ENCODE results near the gene STRIP1. TPM values are rescaled to one million over a fixed set of nuclear protein-coding genes. Genes with fewer than 3 reads are reported as not detected.

STRIP1 gene
- total RNA-seq, 4 donors from 2014 or later, result 17.1 to 102 (median 42.0) TPM

DNA sequence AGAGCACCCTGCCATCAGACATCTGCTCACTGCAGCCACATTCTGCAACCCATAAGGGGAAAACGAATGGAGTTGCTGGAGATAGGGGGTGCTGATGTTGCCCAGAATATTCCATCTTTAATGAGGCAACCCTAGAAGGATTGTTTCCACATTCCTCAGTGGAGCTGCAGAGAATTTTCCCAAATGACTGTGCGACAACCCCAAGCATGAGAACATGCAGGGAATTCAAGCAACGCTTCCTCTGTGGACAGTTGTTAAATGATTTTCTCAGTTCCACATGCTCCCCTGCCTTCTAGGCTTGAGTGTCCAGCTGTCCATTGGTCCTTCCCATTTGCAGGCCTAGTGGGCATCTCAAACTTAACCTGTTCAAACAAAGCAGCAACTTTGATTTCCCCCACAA, 57.4 kb downstream of the STRIP1 start:
- Histone ChIP-seq H3K27ac (no peak overlapping the region), H3K4me1 (no peaks in the 10 kb centered on the region), H3K4me3 (no peak overlapping the region), H3K27me3 (no peaks in the 10 kb centered on the region), H3K36me3 (no peaks in the 10 kb centered on the region), H3K9me3 (no peaks in the 10 kb centered on the region)
- intact Hi-C loops (cut with DNase I; ENCODE audit: low total_unique reads), result no loop called here
- DNase-seq, result no peak
- TF ChIP-seq POLR2A (IDR thresholded peaks at IDR 0.05), result no peak
- no peak for TF ChIP-seq CTCF (IDR thresholded peaks at IDR 0.05)

DNA sequence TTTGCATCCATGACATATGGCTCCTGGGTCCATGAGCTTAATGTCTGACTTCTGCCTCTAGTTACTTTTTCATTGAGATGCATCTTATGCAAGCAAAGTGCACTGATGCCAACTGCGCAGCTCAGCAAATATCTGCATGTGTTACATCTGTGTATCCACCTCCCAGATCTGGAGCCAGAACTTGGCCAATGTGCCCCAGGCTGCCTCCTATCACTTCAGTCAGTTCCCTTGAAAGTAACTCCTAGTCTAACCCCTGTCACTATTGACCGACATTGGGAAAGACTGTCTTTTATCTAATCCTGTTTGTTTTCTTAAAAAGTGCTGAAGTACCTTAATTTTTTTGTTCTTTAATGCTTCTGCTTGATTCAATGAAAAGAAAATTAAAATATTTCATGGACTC, 58.6 kb downstream of the STRIP1 start:
- TF ChIP-seq CTCF (IDR thresholded peaks at IDR 0.05) (no peak), POLR2A (IDR thresholded peaks at IDR 0.05) (no peak)
- DNase-seq, result no peak
- H3K36me3 ChIP-seq, result no peaks in the 10 kb centered on the region
- intact Hi-C loops (cut with DNase I; ENCODE audit: low total_unique reads), result no loop called here
- H3K4me3 ChIP-seq, result no peak overlapping the region
- no peaks in the 10 kb centered on the region for H3K27me3 ChIP-seq
- H3K27ac ChIP-seq, result no peak overlapping the region
- no peaks in the 10 kb centered on the region for H3K9me3 ChIP-seq
- no peaks in the 10 kb centered on the region for H3K4me1 ChIP-seq

DNA sequence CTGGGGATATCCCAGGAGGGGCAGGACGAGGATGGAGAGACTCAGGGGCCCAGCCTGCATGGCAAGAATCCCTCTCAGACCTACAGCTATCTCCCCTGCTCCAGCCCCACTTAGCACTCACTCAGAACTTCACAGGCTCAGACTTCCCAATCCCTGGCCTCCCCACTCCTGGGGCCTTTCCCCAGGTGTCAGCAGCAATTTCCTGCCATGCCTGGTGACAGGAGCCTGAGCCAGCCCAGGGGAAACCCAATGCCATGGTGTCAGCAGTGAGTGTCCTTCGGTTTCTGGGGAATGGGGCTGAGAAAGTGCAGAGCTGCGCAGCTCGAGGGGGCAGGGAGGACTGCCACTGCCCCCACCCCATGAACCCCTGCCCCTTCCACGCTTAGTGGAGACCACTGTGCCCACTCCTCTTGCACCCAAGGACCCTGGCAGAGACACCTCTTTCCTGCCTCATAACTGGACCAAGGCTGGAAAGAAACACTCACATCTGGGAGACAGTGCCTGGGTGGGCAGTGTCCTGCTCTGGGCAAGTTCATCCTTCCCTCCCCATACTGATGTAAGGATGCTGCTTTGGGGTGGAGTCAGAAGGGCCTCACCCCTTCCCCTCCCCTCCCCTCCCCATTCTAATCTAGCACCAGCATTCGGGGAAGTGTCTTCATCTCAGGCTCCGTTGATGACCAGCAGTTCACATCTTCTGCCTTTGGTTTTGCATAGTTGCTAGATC, 60.7 kb downstream of the STRIP1 start:
- no peaks in the 10 kb centered on the region for H3K4me1 ChIP-seq
- no peak overlapping the region for H3K4me3 ChIP-seq
- intact Hi-C loops (cut with DNase I; ENCODE audit: low total_unique reads), result no loop called here
- no peak for DNase-seq
- H3K27ac ChIP-seq, result no peak overlapping the region
- no peaks in the 10 kb centered on the region for H3K27me3 ChIP-seq
- no peaks in the 10 kb centered on the region for H3K36me3 ChIP-seq
- no peaks in the 10 kb centered on the region for H3K9me3 ChIP-seq
- TF ChIP-seq CTCF (IDR thresholded peaks at IDR 0.05) (no peak), POLR2A (IDR thresholded peaks at IDR 0.05) (no peak)

DNA sequence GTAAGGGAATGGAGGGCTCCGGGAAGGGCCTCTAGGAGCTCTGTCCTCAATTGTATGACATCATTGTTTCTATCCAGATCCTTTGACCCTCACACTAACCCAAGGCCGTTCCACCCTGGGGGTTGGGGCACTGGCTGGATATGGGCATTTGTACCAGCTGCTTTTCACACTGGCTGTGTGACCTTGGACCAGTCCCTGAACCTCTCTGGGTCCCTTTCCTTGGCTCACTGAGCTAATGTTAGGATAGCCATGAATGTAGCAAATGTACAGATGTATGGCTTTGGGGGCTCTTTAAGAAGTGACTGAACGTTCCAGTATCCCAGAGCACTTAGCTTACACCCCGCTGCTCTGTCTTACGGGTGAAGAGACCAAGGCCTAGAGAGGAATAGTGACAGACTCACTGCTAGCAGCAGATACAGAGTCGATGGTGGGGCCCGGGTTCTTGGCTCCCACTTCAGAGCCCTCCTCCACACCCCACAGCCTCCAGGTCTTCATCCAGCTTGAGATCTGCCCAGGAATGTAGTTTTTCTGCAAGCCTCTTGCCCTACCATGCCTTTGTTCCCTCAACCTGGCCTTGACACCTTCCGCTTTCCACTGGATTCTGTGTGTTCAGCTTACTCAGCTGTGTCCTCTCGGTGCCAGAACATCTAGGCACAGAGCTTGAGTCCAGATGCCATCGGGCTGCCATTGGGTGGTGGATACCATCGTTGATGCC, 63.2 kb downstream of the STRIP1 start:
- intact Hi-C loops (cut with DNase I; ENCODE audit: low total_unique reads), result no loop called here

DNA sequence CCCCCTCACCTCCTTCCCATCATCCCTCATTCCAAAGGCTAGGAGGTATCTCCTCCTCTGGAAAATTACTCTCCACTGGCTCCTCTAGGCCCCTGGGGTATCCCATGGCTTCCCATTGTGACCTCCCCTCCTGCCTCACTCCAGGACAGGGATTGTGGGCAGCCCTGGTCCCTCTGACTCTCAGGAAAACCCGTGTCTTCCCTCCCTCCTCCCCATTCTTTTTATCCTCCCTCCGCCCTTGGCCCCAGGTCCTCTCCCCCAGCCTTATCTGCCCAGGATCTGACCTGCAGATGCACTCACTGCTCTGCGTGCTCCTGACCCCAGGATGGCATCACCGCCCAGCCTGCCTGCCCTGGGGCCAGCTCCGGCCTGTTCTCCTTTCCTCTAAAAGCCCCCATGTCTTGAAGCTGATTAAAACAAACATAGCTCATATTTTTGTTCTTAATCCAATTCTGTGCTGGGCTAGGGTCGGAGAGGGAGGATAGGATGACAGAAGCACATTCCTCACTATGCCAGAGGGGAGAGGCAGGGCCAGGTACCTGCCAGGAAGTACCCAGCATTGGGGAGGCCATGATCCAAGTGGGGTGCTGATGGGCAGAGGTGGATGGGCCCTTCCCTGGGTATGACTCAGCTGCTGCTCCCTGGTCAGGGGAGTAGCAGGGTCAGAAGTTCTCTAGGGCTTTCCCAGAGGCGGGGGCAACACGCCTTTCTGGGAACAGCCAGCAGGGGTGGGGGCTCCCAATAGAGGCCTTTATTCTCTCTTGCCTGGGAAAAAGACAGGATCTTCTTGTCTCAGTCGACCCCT, 64.0 kb downstream of the STRIP1 start:
- TF ChIP-seq CTCF (IDR thresholded peaks at IDR 0.05), result no peak
- intact Hi-C loops (cut with DNase I; ENCODE audit: low total_unique reads), result no loop called here
- H3K9me3 ChIP-seq, result no peaks in the 10 kb centered on the region
- H3K4me3 ChIP-seq, result no peak overlapping the region
- H3K4me1 ChIP-seq, result no peaks in the 10 kb centered on the region
- no peak overlapping the region for H3K27ac ChIP-seq
- H3K27me3 ChIP-seq, result no peaks in the 10 kb centered on the region
- no peaks in the 10 kb centered on the region for H3K36me3 ChIP-seq
- DNase-seq, result no peak

More for the DNA sequence above, 63.2 kb downstream of the STRIP1 start:
- Histone ChIP-seq H3K4me1 (no peaks in the 10 kb centered on the region), H3K36me3 (no peaks in the 10 kb centered on the region), H3K27me3 (no peaks in the 10 kb centered on the region), H3K27ac (no peak overlapping the region), H3K4me3 (no peak overlapping the region), H3K9me3 (no peaks in the 10 kb centered on the region)
- no peak for DNase-seq
- TF ChIP-seq POLR2A (IDR thresholded peaks at IDR 0.05), result no peak

Measured in uterus (tissue), 4 donors.